ENCODE measurements around the gene ITIH4. TPM values are rescaled to one million over a fixed set of nuclear protein-coding genes. Genes with fewer than 3 reads are reported as not detected.

ITIH4 gene
- total RNA-seq, 1 donor from 2014 or later: 1.1 TPM

GRCh38 chr3:52792413-52792812, 38.1 kb downstream of the ITIH4 start:
- DNase-seq (ENCODE audit: low spot score): peak; percentile 58
- Histone ChIP-seq H3K4me1 (no peaks in the 10 kb centered on the region), H2AFZ (replicated peaks) (no peak overlapping the region), H4K20me1 (ENCODE audit: low read depth) (no peaks in the 10 kb centered on the region), H3K79me2 (ENCODE audit: low read depth) (no peaks in the 10 kb centered on the region), H3K9ac (no peak overlapping the region), H3K27ac (no peak overlapping the region), H3K4me2 (no peak overlapping the region), H3K4me3 (no peak overlapping the region), H3K9me3 (ENCODE audit: low read depth) (no peaks in the 10 kb centered on the region), H3K27me3 (no peaks in the 10 kb centered on the region), H3F3A (ENCODE audit: low read depth) (no peaks in the 10 kb centered on the region), H3K36me3 (no peaks in the 10 kb centered on the region)
- Mint-ChIP-seq H3K4me3 (no peak overlapping the region), H3K36me3 (no peaks in the 10 kb centered on the region), H3K4me1 (peaks cover 24% of the 10 kb centered on the region), H3K9me3 (no peaks in the 10 kb centered on the region), H3K27me3 (ENCODE audit: insufficient read depth, low read depth) (peaks cover 2% of the 10 kb centered on the region), H3K27ac (peak overlapping the region; percentile 94)
- TF ChIP-seq EZH2phosphoT487 (IDR thresholded peaks at IDR 0.05): no peak
- TF ChIP-seq CTCF (IDR thresholded peaks at IDR 0.05): peak; percentile 56
- TF ChIP-seq EZH2 (IDR thresholded peaks at IDR 0.05): no peak

DNA sequence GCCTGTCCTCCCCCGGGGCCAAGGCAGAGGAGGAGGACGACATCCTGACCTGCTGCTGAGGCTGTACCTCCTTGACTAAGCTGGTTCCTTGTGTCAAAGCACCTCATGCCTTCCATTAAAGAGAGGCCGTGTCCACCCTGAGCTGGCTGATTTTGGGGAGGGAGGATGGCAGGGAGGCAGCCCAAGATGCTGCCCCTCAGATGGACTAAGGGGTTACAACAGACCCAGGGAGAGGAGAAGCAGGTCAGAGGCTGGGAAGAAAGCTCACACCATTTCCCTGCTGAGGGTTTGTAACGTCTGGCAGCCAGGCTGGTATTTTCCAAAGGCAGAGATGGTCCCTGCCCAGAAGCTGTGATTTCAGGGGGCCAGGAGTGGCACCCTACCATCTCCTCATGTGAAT, 38.5 kb downstream of the ITIH4 start:
- TF ChIP-seq EZH2 (IDR thresholded peaks at IDR 0.05) (no peak), CTCF (IDR thresholded peaks at IDR 0.05) (no peak), EZH2phosphoT487 (IDR thresholded peaks at IDR 0.05) (no peak)
- H3K4me1 Mint-ChIP-seq: peaks cover 24% of the 10 kb centered on the region
- Histone ChIP-seq H3K4me2 (no peak overlapping the region), H3K9ac (no peak overlapping the region), H3K79me2 (ENCODE audit: low read depth) (no peaks in the 10 kb centered on the region), H3K27me3 (no peaks in the 10 kb centered on the region), H3K4me1 (no peaks in the 10 kb centered on the region), H3K4me3 (no peak overlapping the region), H3F3A (ENCODE audit: low read depth) (no peaks in the 10 kb centered on the region), H3K36me3 (no peaks in the 10 kb centered on the region), H4K20me1 (ENCODE audit: low read depth) (no peaks in the 10 kb centered on the region), H3K27ac (no peak overlapping the region), H2AFZ (replicated peaks) (no peak overlapping the region), H3K9me3 (ENCODE audit: low read depth) (no peaks in the 10 kb centered on the region)
- DNase-seq (ENCODE audit: low spot score): no peak
- H3K9me3 Mint-ChIP-seq: no peaks in the 10 kb centered on the region
- no peak overlapping the region for H3K4me3 Mint-ChIP-seq
- H3K36me3 Mint-ChIP-seq: no peaks in the 10 kb centered on the region
- H3K27me3 Mint-ChIP-seq (ENCODE audit: insufficient read depth, low read depth): peaks cover 2% of the 10 kb centered on the region
- peak overlapping the region; percentile 66 for H3K27ac Mint-ChIP-seq

DNA sequence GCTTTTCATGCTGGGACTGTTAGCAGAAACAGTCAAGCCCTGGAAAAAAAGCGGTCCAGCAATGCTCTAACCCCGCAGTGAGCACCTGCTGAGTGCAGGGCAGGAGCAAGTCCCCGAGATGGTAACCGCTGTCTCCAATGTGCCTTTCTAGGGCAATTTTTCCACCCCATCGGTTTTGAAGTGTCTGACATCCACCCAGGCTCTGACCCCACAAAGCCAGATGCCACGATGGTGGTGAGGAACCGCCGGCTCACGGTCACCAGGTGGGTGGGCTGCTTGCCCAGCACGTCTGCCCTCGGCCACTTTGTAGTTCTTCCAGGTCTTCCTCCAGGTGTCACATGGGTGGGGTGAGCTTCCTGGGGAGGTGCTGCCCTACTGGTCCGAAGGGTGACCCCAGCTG, 39.1 kb downstream of the ITIH4 start:
- Histone ChIP-seq H3K4me3 (no peak overlapping the region), H3F3A (ENCODE audit: low read depth) (no peaks in the 10 kb centered on the region), H4K20me1 (ENCODE audit: low read depth) (no peaks in the 10 kb centered on the region), H3K27ac (no peak overlapping the region), H3K36me3 (no peaks in the 10 kb centered on the region), H3K9me3 (ENCODE audit: low read depth) (no peaks in the 10 kb centered on the region), H3K9ac (no peak overlapping the region), H3K79me2 (ENCODE audit: low read depth) (no peaks in the 10 kb centered on the region), H3K4me2 (no peak overlapping the region), H2AFZ (replicated peaks) (no peak overlapping the region), H3K4me1 (no peaks in the 10 kb centered on the region), H3K27me3 (no peaks in the 10 kb centered on the region)
- no peak for TF ChIP-seq EZH2 (IDR thresholded peaks at IDR 0.05)
- TF ChIP-seq EZH2phosphoT487 (IDR thresholded peaks at IDR 0.05): no peak
- no peak for TF ChIP-seq CTCF (IDR thresholded peaks at IDR 0.05)
- Mint-ChIP-seq H3K27me3 (ENCODE audit: insufficient read depth, low read depth) (peaks cover 2% of the 10 kb centered on the region), H3K4me1 (peaks cover 24% of the 10 kb centered on the region), H3K9me3 (no peaks in the 10 kb centered on the region), H3K4me3 (no peak overlapping the region), H3K36me3 (no peaks in the 10 kb centered on the region), H3K27ac (no peak overlapping the region)
- DNase-seq (ENCODE audit: low spot score): no peak
